HG03521 (cell line): ENCODE data around the gene POR.

Experiments
- ATAC-seq: cut with Tn5 transposase; IDR thresholded peaks from one replicate; pipeline ENCODE4 v1.9.1; 2021; ENCODE audit warnings: mild to moderate bottlenecking, moderate library complexity; ENCODE audit not compliant: unreplicated experiment

Gene POR

DNA sequence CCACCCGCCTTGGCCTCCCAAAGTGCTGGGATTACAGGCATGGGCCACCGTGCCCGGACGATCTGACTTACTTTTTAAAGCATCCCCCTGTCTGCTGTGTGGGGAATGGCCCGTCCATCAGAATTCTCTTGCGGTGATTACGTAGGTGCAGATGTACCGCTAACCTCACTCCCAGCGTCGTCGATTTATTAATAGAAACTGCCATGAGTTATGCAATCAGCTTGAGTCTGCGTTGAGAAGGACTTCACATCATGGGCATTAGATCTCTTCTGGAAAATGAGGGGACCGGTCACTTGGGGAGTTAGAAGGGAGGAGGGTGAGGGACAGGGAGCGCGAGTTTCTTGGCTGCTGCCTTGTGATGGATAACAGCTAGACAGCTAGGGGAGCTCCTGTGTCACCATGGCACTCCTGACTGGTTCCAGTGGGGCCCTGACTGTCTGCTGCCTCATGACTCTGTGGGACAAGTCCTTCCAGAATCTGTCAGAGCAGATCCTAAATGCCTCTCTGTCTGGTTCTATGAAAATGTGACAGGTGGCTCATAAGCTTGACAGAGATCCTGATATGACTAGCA is 35.2 kb downstream of the POR start:
- ATAC-seq: no peak

DNA sequence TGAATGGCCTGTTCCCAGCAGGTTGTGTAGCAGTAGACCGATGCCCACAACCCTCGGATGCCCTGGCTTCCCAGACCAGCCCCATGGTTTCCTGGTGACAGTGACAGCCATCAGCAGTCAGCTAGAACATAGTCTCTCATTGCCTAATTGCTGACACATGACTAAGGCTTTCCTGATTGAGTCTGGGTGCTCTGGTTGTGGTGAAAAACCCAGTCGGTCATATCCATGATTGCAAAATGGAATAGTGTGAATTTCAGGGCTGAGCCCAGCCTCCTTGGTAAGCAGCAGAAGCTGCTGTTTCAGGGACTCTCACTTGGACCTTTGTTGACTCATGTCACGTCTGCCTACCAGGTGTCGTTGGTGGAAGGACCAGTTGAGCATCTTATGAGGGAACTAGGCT is 36.6 kb downstream of the POR start:
- no peak for ATAC-seq

DNA sequence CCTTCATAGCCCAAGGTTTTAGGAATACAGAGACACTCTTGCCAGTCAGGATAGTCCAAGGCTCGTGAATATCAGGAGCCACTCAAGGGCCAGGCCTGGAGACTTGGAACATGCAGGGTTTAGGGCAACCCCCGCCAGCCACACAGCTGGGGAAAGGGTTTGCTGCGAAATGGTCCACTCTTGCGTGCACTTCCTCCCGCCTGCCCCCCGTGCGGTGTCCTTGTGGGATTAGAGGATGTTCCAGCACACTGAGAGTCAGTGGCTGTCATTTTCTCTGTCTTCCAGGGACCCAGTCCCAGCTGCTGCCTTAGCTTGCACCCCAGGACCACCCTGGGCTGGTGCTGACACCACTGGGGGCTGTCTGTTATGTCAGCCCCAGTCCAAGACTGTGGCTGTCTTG is 38.5 kb downstream of the POR start:
- no peak for ATAC-seq

DNA sequence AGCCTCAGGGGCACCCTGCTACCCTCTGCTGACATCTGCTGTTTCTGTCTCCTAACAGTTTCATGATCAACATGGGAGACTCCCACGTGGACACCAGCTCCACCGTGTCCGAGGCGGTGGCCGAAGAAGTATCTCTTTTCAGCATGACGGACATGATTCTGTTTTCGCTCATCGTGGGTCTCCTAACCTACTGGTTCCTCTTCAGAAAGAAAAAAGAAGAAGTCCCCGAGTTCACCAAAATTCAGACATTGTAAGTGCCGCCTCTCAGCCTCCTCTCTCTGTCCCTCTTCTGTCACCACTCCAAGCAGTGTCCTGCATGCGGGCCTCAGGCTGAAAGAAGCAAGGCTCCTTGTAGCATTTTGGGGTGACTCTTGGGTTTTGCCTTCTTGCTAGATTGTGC is 39.0 kb downstream of the POR start:
- ATAC-seq: no peak

DNA sequence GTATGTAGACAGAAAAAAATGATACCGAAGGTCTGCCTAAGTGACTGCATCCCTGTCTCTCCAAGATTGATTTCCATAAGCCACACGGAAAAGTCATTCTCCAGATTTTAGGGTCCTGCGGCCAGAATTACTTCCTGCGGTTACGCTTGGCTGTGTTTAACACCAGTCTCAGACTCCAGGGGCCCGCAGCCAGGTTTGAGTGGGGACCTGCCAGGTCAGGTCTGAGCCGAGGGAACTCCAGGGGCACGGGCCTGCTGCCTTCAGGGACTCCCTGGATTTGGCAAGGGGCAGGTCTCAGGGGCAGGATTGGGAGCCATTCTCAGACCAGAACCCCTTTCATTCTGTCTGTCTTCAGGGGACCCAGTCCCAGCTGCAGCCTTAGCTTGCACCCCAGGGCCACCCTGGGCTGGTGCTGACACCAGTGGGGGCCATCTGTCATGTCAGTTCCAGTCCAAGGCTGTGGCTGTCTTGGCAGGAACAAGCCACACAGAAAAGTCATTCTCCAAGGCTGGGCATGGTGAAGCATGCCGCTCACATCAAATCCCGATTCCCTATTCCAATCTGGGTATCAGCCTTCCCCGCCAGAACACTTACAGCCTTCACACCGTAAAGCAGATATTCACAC is 40.5 kb downstream of the POR start:
- no peak for ATAC-seq

DNA sequence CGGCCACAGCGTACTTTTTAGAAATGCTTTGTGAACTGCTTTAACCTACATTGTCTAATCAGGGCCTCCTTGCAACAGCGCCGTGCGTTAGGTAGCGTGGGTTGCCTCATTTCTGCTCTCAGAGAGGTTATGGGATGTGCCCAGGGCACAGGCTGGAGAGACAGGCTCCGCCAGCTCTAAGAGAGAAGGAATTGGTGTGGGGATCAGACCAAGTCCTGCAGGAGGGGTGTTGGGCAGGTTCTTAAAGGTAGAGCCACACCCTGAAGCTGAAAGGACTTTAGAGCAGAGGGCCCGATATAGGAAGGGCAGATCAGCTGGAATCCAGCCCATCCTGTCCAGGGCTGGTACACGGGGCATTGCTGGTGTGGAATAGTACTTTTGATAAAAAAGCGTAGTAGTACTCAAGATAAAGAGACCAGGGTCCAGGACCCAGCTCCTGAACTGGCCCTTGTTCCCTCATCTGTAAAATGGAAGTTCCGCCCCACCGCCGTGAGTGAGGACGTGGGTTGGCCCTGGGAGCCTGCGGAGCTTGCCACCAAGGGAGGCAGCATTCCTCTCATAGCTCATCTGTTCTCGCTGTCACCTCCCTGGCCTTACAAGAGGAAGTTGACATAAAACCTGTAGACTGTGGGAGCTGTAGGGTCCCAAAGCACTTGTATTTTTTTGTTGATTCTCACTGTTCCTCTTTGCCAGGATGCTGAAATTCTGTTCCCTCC is 42.2 kb downstream of the POR start:
- ATAC-seq: no peak

DNA sequence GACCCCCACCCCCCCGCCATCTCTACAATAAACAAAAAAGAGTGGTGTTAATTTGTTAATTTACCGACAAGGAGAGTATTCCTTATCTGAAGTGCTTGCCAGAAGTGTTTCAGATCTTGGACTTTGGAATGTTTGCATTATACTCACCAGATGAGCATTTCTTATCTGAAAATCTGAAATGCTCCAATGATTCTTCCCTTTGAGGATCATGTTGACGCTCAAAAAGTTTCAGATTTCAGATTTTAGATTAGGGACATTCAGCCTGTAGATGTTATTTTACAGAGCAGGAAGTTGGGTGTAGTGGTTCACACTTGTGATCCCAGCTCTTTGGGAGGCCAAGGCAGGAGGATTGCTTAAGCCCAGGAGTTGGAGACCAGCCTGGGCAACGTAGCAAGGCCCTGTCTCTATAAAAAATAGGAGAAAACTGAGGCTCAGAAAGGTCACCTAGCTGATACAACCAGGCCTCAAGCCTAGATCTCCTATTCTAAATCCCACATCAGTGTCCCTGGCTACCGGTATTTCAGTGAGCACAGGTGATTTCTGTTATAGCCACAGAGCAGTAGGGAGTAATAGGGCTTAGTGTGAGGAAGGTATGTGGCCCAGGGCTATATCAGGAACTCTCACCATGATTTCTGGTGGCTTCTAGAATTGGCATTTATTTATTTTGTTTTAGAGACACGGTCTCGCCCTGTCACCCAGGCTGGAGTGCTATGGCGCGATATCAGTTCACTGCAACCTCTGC is 44.0 kb downstream of the POR start:
- no peak for ATAC-seq

DNA sequence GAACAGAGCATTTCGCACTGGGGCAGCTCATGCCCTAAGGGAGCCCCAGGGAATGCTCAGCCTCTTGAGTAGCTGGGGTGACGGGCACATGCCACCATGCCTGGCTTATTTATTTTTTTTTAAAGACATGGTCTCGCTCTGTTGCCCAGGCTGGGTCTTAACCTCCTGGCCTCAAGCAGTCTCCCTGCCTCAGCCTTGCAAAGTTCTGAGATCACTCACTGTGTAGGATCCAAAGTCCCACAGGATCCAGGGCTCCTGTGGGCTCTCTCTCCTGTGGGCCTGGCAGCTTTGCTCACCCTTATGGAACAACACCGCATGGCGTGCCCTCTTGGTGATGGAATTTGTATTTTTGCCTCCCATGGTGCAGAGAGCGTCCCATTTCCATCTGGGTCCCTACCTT is 45.4 kb downstream of the POR start:
- no peak for ATAC-seq

DNA sequence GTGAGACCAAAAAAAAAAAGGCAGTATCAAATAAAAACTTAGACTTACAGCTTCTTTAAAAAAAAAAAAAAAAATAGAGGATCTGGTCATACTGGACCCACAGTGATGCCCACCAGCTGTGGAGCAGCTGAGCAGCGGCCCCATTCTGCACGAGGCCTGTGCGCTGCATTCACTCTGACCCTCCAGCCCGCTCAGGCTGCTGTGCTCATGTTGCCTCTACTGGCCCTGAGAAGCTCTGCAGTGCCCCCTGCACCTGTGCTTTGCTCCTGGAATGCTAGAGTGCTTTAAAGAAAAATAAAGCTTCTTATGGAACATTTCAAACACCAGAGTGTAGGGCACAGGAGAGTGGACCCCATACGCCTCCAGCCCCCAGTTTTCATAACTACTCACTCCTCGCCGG is 46.3 kb downstream of the POR start:
- no peak for ATAC-seq

DNA sequence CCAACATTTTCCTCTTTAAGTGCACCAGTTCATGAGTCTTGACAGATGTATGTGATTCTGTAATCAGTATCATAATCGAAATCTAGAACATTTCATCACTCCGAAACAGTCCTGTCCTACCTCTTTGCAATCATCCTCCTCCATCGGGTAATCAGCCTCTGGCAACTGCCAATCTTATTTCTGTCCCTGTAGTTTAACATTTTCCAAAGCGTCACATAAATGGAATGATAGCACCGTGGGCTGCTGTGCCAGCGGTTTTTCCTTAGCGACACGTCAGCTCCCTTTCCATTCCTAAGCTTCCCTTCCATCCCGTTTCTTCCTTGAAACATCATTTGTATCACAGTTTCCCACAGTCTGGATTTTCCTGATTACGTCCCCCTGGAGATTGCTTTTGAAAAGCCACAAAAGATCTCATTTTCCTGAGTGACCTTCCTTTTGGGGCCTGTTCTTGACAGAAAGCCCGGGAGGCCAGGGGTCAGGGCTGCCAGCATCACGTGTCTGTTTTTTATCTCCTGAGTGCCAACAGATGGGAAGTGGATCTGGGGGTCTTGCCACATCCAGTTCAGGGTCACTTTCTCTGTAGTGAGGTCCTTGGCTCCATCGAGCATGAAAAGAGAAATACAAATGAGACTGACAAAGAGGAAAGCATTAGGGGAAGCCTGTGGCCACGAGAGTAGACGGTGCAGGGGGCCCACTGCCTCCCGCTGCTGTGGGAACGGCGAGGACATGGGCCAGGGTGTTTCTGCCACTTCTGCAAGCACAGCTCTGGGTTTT is 47.8 kb downstream of the POR start:
- no peak for ATAC-seq

DNA sequence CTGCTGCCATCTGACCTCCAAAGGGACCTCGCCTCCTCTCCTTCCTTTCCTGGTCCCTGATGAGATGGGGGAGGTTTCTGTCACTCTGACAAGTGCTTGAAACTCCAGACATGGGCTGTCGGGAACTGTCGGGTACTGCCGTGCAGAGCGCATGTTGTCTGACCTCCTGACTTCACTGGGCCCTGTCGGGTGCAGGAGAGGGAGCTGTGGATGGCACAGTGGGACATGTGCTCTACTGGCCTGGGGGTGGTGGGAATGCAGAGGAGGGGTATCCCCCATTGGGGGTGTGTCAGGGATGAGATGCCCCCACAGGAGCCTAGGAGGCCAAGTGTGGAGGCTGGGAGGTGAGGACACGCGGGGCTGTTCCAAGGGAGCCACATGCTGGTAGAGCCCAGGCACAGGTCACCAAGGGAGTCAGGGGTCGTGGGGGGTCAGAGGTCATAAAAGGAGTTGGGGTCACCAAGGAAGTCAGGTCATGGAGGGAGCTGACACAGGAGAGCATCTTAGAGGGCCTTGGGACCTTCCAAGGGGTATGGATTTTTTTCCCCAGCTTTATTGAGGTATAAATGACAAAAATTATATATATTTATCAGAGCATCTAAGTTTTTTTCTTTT is 48.5 kb downstream of the POR start:
- no peak for ATAC-seq

DNA sequence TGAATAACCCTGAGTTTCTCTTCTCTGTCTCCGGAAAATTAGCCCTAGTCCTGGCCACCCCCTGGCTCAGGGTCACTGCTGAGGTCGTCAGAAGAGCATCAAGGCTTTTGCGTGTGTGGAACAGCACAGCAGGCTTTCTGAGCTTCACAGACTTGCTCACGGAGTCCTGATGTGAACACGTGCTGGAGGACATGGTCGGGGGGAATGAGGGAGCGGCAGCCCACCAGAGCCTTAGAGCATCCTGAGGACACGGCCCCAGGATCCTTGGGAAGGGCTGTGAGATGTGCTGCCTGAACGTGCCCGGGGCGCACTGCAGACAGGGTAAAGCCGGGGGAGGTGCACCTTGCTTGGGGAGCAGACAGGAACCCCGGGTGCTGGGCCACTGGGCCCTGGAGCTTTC is 50.7 kb downstream of the POR start:
- no peak for ATAC-seq

DNA sequence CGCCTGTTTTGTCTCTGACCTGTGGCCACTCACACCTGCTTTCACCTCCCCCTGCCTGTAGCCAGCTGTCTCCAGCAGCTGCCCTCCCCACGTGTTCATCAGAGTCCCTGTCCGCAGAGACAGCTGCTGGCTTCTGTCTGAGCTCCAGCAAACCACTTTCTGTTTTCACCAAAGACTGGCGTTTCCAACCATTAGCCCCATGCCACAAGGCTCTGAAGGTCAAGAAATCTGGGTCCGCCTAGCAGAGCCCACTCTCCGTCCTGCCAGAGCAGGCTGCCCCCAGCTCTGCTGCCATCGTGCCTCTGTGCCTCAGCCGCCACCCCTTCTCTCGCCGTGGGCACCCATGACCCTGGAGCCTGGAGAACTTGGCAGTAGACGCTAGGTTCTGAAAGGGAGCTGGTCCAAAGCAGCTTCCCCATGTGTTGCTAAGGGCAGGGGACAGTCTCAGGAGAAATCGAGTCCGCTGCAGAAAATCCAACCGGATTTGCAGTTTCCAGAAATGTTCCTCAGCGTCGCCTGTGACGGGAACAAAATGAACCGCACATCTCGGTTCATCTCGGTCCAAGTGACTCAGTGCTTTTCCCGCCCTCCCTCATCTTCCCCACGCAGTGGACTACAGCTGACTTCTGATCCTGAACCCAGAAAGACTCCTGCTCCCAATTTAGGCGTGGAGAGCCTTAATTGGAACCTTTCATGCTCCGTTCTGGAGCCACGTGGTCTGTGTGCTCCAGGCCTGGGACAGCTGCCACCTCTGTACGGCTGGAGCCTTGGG is 51.4 kb downstream of the POR start:
- no peak for ATAC-seq

DNA sequence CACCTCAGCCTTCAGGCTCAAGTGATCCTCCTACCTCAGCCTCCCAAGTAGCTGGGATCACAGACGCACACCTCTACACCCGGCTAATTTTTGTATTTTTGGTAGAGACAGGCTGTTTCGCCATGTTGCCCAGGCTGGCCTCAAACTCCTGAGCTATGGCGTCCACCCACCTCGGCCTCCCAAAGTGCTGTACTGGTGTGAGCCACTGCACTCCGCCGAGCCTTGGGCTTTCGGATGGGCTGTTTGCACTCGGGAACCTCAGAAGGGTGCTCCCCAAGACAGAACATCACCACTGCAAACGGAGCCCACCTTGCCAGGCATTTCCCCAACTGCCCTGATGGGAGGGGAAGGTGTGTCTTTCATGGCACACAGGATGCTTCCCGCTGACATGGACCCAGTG is 52.1 kb downstream of the POR start:
- ATAC-seq: no peak

DNA sequence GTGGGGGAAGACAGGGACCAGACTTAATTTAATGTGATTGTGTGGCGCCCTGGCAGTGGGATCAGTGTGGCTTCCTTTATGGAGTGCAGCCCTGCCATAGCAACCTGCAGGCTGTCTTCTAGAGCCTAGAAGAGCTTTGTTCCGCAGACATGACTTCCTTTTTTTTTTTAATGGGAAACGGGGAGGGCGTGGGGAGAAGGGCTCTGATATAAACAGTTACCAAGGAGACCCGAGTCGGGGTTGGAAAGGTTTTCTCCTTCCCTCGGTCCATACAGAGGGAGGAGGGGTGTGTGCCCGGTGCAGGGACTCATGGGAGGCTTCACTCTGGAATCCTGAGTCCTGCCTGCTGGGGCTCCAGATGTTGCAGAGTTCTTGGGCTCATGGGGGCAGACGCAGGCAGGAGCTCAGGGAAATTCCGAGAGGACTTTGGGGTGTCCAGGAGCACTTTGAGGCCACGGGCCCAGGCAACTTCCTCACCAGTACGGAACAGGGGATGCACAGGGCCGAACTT is 52.6 kb downstream of the POR start:
- no peak for ATAC-seq

DNA sequence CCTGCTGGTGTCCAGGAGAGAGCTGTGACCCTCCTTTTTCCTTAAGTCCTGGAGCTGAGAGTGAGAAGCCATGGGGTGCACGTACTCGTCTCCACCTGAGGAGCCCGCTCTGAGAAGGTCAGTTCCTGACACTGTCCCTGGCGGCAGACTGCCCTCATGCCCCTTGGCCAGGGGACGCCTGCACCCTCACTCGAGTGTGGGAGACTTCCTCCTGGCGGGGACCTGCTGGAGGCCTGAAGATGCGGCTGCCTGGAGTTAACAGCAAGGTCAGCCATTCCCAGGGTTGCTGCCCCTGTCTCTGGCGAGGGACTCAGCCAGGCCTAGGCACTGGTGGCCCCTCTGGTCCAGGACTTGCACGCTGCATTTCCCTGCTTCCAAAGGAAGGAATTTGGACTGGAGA is 53.1 kb downstream of the POR start:
- no peak for ATAC-seq

DNA sequence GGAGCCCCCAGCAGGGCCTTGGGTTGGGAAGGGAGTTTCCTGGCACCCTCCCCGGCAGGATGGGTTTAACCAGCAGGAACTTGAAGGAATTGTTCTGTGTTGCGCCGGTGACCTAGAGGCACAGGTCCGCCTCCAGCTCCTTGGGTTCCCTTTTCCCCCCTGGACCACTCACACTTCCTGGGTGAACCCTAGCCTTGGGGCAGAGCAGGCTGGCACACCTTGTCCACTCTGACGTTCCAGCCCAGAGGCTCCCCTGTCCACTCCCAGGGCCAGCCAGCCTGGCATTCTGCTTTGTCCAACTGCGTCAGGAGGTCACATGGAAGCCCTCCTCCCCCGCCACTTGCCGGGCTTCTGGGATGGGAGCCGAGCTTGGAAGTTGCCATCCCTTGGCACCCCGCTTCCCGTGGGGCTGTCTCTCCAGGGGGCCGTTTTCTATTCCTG is 53.6 kb downstream of the POR start:
- ATAC-seq: no peak

DNA sequence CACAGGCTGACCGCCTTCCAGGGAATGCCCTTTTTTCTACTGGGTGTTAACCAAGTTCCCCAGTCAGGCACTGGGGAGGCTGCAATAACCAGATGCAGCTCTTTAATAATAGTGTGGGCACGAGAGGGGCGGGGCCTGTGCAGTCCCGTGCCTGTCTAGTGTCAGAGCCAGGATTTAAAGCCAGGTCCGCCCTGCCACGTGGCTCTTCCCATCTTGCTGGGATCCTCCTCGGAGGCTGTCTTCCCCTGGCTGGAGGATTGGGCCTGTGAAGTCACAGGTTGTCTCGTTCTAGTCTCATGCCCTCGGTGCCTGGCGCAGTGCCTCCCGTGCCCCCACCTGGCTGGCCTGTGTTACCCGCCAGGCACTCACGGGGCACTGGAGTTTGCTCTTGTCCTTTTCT is 54.2 kb downstream of the POR start:
- ATAC-seq: no peak

DNA sequence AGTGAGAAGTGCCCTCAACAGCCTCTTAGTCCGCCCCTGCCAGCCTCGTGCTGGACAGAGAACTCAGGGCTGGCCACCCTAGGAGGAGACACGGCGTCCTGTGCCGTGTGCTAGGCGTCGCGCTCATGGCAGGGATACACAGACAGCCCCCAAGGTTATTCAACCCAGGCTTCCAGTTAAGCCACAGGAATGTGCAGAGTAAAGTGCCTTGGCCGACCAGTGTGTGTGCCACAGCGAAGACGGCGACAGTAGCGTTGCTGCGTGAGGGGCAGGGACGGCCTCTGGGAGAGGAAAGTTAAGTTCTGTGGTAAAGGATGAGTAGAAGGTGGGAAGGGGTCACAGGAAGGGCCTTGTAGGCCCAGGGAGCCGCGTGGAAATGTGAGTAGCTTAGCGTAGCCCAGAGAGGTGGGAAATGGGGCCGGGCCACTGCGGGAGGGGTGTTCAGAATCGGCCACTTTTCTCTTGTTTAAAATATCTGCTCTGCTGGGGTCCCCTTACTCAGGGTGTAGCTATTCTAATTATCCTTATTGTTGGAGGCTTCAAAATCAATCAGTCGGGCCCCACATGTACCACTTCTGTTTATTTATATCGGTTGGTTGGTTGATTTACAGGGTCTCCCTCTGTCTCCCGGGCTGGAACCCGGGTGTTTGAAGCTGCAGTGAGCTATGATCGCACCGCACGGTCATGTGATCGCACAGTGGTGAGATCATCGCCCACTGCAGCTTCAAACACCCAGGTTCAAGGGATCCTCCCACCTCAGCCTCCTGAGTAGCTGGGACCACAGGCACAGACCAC is 54.9 kb downstream of the POR start:
- no peak for ATAC-seq
